Endothelial cell (in vitro differentiated cells): Measurements from ENCODE around the gene QRFPR. TPM values are rescaled to one million over a fixed set of nuclear protein-coding genes. Genes with fewer than 3 reads are reported as not detected.

Source experiments
- DNase-seq: peaks from one replicate; pipeline ENCODE4 v3.0.0; 2021; ENCODE audit warnings: low spot score
- H3K27ac Mint-ChIP-seq: one replicate; pipeline ENCODE4 v1.8.0; 2021; ENCODE audit warnings: mixed read lengths, inconsistent platforms; ENCODE audit not compliant: unreplicated experiment
- H3K27me3 Mint-ChIP-seq: one replicate; pipeline ENCODE4 v1.8.0; 2021; ENCODE audit warnings: mild to moderate bottlenecking, moderate library complexity, mixed read lengths, inconsistent platforms; ENCODE audit not compliant: unreplicated experiment
- H3K36me3 Mint-ChIP-seq: one replicate; pipeline ENCODE4 v1.8.0; 2021; ENCODE audit warnings: mild to moderate bottlenecking, low read depth, mixed read lengths, inconsistent platforms; ENCODE audit not compliant: unreplicated experiment
- H3K4me1 Mint-ChIP-seq: one replicate; pipeline ENCODE4 v1.8.0; 2021; ENCODE audit warnings: mild to moderate bottlenecking, mixed read lengths, inconsistent platforms; ENCODE audit not compliant: unreplicated experiment
- H3K4me3 Mint-ChIP-seq: one replicate; pipeline ENCODE4 v1.8.0; 2021; ENCODE audit warnings: mild to moderate bottlenecking, mixed read lengths, inconsistent platforms; ENCODE audit not compliant: unreplicated experiment
- H3K9me3 Mint-ChIP-seq: one replicate; pipeline ENCODE4 v1.8.0; 2021; ENCODE audit warnings: mixed read lengths, inconsistent platforms; ENCODE audit not compliant: unreplicated experiment
- CTCF ChIP-seq: fragments of 200-600 bp; sonication (generic); IDR thresholded peaks from one replicate; pipeline ENCODE4 v1.5.0; 2021; ENCODE audit warnings: antibody characterized with exemption; ENCODE audit not compliant: unreplicated experiment
- total RNA-seq: library from RNA; stranded (reverse); fragmentation: NEBNext Ultra II Directional; extraction: Animal tissue kit (Norgen Biotek cat#: 25700); gene quantifications from one replicate; pipeline ENCODE4 v1.2.1, GENCODE V29; 2021; ENCODE audit not compliant: unreplicated experiment

QRFPR gene
- total RNA-seq, 1 donor from 2014 or later, result 2.4 TPM

GRCh38 chr4:121400632-121401031 lies 19.8 kb upstream of the QRFPR start:
- Mint-ChIP-seq H3K36me3 (no peaks in the 10 kb centered on the region), H3K27me3 (no peaks in the 10 kb centered on the region)

GRCh38 chr4:121397941-121398601 lies 17.3 kb upstream of the QRFPR start:
- H3K9me3 Mint-ChIP-seq, result no peaks in the 10 kb centered on the region
- no peak for TF ChIP-seq CTCF
- H3K4me1 Mint-ChIP-seq, result no peaks in the 10 kb centered on the region
- H3K27me3 Mint-ChIP-seq, result no peaks in the 10 kb centered on the region
- H3K27ac Mint-ChIP-seq, result no peak overlapping the region
- DNase-seq, result no peak
- H3K36me3 Mint-ChIP-seq, result no peaks in the 10 kb centered on the region
- no peak overlapping the region for H3K4me3 Mint-ChIP-seq

More at GRCh38 chr4:121400632-121401031, 19.8 kb upstream of the QRFPR start:
- Mint-ChIP-seq H3K27ac (no peak overlapping the region), H3K9me3 (no peaks in the 10 kb centered on the region), H3K4me3 (no peak overlapping the region), H3K4me1 (no peaks in the 10 kb centered on the region)
- TF ChIP-seq CTCF, result no peak
- no peak for DNase-seq

- Mint-ChIP-seq H3K27me3 (no peaks in the 10 kb centered on the region), H3K36me3 (no peaks in the 10 kb centered on the region), H3K9me3 (no peaks in the 10 kb centered on the region), H3K4me1 (no peaks in the 10 kb centered on the region), H3K4me3 (no peak overlapping the region), H3K27ac (no peak overlapping the region)
- no peak for TF ChIP-seq CTCF
- DNase-seq, result no peak
Measured at GRCh38 chr4:121397434-121397833, 16.6 kb upstream of the QRFPR start.

DNA sequence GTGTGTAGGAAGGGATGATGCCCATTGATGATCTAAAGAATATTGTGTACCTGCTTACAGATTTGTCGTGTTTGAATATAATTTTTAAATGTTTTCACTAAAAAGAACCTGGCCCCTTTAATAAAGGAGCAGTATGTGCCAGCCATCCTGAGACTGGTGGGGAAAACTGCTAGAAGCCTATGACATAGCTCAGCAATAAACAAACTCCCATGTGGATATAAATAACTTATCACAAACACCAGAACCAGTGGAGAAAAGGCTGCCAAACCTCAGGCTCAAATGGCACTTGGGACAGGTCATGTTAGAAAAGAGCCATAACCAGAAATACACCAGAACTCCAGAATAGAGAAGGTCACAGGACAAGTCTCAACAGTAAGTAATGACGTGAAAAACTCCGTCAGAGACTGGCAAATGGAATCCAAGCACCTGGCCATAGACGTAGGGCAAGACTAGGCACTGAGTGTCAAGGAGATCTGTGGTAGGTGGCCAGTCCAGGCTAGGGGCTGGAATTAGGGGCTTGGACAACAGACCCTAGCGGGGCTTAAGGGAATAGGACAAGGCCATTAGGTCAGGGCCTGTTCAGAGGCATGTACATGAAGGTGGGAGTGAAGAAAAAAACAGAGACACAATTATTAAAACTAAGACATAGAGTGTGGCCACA lies 11.7 kb upstream of the QRFPR start:
- no peak for DNase-seq
- TF ChIP-seq CTCF, result no peak
- Mint-ChIP-seq H3K4me3 (no peak overlapping the region), H3K36me3 (no peaks in the 10 kb centered on the region), H3K27ac (no peak overlapping the region), H3K9me3 (no peaks in the 10 kb centered on the region), H3K27me3 (no peaks in the 10 kb centered on the region), H3K4me1 (no peaks in the 10 kb centered on the region)

- TF ChIP-seq CTCF, result no peak
- Mint-ChIP-seq H3K4me3 (no peak overlapping the region), H3K9me3 (no peaks in the 10 kb centered on the region), H3K27ac (no peak overlapping the region), H3K36me3 (no peaks in the 10 kb centered on the region), H3K4me1 (no peaks in the 10 kb centered on the region), H3K27me3 (no peaks in the 10 kb centered on the region)
- DNase-seq, result no peak
Measured at GRCh38 chr4:121390335-121390734, 9.5 kb upstream of the QRFPR start.
